Fibroblast of peridontal ligament (primary cell): ENCODE results near the gene OTOR.

Source experiments
- DNase-seq: peaks from one replicate; pipeline ENCODE4 v3.0.0-alpha.2; 2010; ENCODE audit errors: extremely low read depth

Gene OTOR

DNA sequence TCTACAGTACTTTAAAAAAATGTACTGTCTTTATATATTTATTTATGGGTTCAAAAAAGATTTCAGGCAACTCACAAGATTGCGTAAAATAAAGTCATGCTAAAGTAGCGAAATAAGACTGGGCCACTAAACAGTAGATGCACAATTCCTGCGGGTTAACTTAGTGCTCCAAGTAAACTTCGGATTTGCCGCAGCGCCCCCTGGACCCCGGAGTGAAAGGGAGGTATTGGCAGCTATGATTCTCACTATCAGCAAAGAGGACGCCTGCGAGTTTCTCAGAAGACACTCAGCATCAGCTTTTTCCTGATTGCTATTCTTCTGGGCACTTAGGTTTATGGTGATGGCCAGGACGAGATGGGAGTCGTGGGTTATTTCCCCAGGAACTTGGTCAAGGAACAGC is 1.4 kb downstream of the OTOR start:
- no peak for DNase-seq

DNA sequence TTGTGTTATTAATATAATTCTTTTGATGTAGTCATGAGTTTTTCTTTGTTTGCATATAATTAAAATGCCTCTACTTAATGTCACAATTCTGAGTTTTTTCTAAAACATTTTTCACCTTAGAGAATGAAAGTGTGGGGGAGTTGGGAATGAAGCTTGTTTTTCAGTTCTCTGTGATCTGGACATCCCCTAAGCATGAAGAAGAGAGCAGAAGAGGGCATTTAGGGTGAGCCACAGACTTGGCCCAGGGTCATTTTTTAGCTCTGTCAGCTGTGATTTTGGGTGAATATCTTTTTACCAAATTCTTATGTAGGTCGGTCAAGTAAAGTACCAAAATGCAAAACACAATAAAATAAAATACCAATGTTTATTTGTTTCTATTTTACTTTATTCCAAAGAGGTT is 3.9 kb downstream of the OTOR start:
- DNase-seq: no peak

DNA sequence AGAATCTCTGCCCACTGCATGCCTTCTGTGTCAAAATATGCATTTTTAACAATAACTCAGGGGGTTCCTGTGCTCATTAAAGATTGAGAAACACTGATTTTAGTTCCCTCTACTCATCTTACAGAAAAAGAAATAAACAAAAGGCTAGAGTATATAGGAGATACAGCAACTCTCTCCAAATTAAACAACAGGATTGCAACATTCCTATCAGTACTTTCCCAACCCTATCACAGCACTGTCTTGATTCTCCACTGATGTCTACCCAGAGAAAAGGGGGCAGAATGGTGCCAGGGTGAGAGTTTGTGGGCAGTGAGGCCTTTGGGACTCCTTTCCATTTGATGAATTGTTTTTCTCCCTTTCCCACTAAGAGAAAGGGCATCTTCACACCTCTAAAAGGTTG is 4.7 kb downstream of the OTOR start:
- DNase-seq: no peak

DNA sequence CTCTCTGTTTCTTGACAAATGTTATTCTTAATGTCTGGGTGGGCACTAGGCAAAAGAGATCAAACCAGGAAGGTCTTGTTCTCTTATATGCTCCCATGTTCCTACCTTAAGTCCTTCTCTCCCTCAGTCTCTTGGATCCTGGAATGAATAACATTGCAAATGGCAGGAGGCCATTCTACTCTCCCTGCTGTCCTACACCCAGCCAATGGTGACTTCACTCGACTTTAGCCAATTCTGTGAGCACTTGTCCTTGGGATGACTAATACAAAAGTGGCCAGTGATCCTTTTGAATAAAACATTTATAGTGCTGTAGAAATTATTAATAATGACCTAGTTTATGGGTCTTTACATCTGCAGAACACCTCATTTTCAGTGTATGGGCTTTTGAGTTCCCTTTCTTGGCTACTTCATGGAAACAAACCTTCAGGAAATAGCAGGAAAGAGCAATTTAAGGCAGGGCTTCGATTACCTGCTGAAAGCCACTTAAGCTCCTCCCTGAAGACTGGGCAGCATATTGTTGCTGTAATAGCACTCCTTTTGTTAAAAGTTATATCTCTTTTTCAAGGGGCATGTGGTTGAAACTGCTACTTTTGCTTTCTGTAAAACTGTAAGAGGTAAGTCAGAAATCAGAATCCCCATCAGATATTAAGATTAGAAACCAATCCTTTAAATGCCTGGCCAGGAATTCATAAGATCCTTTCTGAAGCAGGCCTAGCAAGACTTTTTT is 10.5 kb downstream of the OTOR start:
- DNase-seq: no peak

DNA sequence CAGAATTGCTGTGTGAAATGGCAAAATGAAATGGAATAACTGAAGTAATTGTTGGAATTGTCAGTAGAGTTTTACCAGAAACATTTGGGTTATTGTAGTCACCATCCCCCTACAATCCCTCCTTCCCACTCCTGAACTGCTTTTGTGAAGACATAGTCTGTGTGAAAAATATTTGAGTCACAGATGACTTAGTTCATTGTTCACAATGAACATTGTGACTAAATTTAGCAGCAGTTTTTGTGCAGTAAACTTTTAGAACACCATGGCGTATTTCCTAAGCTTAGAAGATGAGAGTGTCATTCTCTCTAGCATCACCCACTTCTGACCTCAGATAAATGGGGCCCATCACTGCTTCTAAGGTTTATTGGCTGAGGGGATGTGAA is 11.0 kb downstream of the OTOR start:
- no peak for DNase-seq

DNA sequence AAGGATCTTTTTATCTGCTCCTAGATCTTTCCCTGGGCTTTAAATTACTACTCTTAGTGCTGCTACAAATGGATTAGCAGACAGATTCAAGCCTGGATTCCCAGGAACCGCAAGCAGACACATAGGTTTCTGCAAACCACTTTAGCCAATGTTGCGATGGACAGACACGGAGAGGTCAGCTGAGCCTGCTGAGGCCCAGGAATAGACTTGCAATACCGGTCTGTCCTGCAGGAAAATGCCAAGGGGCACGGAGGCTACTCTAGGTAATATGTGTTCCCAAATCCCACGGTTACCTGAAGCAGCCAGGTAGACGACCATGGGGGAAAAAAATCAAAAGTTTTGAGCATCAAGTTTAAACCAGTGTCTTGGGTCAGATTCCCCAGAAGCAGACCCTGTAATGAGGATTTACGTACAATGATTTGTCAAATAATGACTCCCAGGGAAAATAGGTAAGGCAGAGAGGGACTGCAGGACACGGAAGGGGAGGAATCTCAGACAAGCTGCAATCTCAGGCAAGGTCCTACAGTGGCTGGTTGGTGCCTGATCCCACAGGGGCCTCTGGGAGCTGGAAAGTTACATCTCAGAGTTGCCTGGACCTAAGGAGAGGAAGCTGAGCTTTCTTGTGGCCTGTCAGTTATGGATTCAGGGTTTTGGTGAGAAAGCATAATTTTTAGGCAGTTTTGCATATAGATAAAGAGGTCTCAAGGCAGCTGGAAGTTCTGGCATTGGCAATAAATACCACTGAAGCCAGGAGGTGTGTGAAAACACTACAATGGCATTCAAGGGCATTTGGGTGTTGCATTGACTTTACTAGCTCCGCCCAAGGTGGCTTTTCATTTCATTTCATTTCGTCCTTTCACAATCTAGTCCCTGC is 12.5 kb downstream of the OTOR start:
- DNase-seq: no peak

DNA sequence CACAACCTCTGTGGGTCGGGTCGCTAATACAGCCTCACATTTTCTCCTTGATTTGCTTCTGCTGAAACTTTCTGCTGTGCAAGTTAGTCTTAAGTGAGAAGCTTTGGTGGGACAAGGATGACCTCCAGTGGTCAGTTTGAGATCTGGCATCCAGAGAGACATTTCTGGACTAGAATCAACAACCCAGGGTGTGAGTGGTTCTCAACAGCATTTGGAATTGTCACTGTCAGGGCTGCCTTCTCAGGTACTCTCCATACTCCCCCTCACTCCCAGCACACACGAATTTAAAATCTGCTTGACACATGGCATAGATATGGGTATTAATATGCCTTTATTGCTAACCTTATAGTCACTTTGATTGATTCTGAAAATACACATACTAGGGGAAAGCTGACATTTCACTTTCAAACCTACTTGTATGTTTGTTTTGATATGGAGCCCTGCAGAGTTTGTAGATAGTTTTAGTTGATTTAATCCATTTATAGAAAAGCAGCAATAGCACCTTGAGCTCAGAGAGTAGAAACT is 13.2 kb downstream of the OTOR start:
- DNase-seq: peak; percentile 86

DNA sequence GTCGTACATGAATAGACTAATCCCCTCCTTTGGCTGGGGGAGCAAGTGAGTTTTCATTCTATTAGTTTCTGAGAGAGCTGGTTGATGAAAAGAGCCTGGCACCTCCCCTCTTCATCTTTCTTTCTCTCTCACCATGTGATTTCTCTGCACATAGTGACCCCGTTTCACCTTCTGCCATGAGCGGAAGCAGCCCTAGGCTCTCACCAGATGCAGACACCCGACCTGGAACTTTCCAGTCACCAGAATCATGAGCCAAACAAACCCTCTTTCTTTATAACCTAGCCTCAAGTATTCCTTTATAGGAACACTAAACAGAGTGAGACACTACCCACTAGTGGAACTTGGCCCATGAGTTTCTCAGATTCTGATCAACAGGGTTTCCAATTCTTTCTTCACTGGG is 16.4 kb downstream of the OTOR start:
- no peak for DNase-seq

DNA sequence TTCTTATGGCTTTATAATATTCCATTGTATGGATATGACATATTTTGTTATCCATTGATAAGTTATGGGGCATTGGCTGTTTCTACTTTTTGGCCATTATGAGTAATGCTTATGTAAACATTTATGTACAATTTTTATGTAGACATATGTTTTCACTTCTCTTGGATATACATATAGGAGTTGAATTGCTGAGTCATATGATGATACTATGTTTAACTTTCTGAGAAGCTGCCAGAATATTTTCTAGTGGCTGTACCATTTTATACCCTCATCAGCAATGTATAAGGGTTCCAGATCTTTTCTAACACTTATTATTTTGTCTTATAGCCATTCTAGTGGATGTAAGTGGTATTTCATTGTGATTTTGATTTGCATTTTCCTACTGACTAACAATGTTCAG is 23.1 kb downstream of the OTOR start:
- DNase-seq: peak; percentile 10

DNA sequence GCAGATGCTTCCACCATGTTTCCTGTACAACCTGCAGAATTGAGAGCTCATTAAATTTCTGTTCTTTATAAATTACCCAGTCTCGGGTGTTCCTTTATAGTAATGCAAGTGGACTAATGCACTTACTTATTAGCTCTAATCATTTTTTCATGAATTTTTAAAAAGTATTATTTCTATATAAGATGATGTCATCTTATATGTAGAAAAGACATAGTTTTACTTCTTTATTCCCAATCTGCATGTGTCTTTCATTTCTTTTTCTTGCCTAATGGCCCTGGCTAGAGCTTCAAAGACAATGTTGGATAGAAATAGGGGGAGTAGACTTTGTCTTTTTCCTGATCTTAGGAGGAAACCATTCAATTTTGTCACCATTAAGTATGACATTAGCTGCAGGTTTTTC is 27.8 kb downstream of the OTOR start:
- no peak for DNase-seq

DNA sequence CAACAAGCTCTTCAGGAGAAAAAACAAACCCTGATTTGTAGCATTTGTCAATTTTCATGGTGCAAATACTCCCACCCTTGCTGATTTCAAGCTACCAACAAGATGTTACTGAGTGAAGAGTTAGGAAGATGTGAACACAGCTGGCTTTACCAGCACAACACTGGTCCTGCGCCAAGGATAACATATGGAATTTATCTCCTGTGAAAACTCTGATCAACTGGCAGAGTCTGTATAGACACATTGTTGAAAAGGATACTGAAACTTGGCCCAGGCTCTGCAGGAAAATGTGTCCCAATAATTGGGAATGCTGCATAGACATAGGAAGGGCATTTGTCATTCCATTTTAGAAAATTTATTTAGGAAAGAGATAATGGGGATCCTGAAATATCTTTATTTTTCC is 29.0 kb downstream of the OTOR start:
- DNase-seq: no peak

DNA sequence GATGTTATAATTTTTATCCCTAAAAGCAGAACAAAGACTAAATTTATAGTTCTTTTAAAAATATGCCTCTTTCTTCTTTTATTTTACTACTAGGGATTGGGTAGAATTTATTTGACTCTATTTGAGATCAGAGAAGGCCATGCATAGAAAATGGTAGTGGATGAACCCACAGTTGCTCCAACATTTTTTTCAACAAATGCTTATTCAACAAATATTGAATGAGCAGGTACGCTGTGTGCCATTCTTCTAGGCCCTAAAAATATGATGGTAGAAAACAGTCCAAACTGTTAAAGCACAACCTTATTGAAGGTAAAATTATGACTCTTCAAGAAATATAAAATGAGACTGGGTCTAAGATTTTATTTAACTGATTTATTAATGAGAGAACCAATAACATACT is 30.0 kb downstream of the OTOR start:
- DNase-seq: no peak

DNA sequence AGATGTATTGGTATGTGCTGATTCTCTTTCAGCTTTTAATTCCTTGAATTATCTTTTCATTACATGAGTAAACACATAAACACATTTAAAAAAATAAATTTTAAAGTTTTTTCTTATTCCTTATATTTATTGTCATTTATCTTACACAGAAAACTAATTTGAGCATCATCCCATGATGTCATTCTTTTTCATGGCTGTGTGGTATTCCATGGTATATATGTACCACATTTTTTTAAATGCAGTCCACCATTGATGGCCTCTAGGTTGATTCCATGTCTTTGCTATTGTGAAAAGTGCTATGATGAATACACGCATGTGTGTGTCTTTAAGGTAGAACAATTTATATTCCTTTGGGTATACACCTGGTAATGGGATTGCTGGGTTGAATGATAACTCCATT is 33.3 kb downstream of the OTOR start:
- no peak for DNase-seq

DNA sequence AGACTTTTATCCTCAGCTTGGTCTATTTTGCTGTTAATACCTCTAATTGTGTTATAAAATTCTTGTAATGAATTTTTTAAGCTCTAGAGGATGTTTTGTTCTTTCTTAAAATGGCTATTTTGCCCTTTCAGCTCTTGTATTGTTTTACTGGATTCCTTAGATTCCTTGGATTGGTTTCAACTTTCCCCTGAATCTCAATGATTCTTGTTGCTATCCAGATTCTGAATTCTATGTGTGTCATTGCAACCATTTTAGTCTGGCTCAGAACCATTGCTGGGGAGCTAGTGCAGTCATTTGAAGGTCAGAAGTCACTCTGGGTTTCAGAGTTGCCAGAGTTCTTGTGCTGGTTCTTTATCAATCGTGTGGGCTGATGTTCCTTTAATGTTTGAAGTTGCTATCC is 37.1 kb downstream of the OTOR start:
- peak; percentile 23 for DNase-seq
